GM12875 (cell line): Measurements from ENCODE around the gene AHSA1.

Experiments
- H3K4me3 ChIP-seq: one replicate; pipeline ENCODE4 v1.5.1; 2011; ENCODE audit warnings: low read depth, low read length, control low read depth
- CTCF ChIP-seq: IDR thresholded peaks from 2 replicates; pipeline ENCODE4 v1.5.1; 2011; ENCODE audit warnings: low read depth, mild to moderate bottlenecking, control low read depth, inconsistent platforms, low read length, moderate library complexity, borderline replicate concordance; ENCODE audit not compliant: insufficient read depth

The AHSA1 gene

GRCh38 chr14:77473921-77474320 lies 16.0 kb downstream of the AHSA1 start:
- H3K4me3 ChIP-seq, result no peak overlapping the region
- no peak for TF ChIP-seq CTCF

- H3K4me3 ChIP-seq, result no peak overlapping the region
- TF ChIP-seq CTCF, result no peak
Measured at GRCh38 chr14:77474479-77475177, 16.7 kb downstream of the AHSA1 start.

- H3K4me3 ChIP-seq, result no peak overlapping the region
- no peak for TF ChIP-seq CTCF
Measured at GRCh38 chr14:77475432-77476115, 17.7 kb downstream of the AHSA1 start.

GRCh38 chr14:77478029-77478428 lies 20.1 kb downstream of the AHSA1 start:
- no peak for TF ChIP-seq CTCF
- H3K4me3 ChIP-seq, result no peak overlapping the region

GRCh38 chr14:77478796-77479195 lies 20.9 kb downstream of the AHSA1 start:
- TF ChIP-seq CTCF, result no peak
- H3K4me3 ChIP-seq, result no peak overlapping the region

GRCh38 chr14:77482422-77482821 lies 24.5 kb downstream of the AHSA1 start:
- H3K4me3 ChIP-seq, result no peak overlapping the region
- no peak for TF ChIP-seq CTCF

- no peak overlapping the region for H3K4me3 ChIP-seq
- TF ChIP-seq CTCF, result no peak
Measured at GRCh38 chr14:77485256-77485655, 27.4 kb downstream of the AHSA1 start.
